Measurements from ENCODE around the gene FUBP3.

DNA sequence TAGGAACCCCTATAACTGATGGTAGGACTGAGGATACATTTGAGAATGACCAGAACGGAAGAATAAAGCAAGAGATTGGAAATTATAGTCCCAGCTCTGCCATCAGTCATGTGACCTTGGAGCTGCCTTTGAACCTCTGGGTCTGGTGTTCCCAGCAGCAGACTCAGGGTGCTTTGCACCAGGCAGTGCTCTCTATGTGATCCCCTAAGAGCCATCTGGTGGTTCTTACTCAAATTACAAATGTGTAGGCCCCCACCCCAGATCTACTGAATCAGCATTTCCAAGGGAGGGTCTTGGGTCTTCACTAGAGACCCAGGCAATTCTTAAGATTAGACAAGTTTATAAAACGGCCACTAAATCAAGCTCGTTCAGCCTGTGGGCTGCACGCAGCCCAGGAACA is 44.8 kb downstream of the FUBP3 start:
- TF ChIP-seq, protein P1, sequence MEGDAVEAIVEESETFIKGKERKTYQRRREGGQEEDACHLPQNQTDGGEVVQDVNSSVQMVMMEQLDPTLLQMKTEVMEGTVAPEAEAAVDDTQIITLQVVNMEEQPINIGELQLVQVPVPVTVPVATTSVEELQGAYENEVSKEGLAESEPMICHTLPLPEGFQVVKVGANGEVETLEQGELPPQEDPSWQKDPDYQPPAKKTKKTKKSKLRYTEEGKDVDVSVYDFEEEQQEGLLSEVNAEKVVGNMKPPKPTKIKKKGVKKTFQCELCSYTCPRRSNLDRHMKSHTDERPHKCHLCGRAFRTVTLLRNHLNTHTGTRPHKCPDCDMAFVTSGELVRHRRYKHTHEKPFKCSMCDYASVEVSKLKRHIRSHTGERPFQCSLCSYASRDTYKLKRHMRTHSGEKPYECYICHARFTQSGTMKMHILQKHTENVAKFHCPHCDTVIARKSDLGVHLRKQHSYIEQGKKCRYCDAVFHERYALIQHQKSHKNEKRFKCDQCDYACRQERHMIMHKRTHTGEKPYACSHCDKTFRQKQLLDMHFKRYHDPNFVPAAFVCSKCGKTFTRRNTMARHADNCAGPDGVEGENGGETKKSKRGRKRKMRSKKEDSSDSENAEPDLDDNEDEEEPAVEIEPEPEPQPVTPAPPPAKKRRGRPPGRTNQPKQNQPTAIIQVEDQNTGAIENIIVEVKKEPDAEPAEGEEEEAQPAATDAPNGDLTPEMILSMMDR (IDR thresholded peaks at IDR 0.05 in 8 of 11, conservative IDR thresholded peaks at IDR 0.05 in 3 of 11): no peak
- no peak for TF ChIP-seq POLR2A (IDR thresholded peaks at IDR 0.05)
